Measurements from ENCODE around the gene ATP6V0D1. TPM values are rescaled to one million over a fixed set of nuclear protein-coding genes. Genes with fewer than 3 reads are reported as not detected.

The ATP6V0D1 gene
- polyA plus RNA-seq, 1 donor from 2014 or later, result 188 TPM

GRCh38 chr16:67466581-67466980, 14.4 kb downstream of the ATP6V0D1 start:
- Histone ChIP-seq H3K27me3 (ENCODE audit: insufficient read depth, low read depth, low read length) (no peaks in the 10 kb centered on the region), H3K9me2 (ENCODE audit: insufficient read depth, low read length) (no peaks in the 10 kb centered on the region), H3K4me3 (ENCODE audit: low read length) (no peak overlapping the region), H3K9ac (ENCODE audit: low read length) (no peak overlapping the region), H3K27ac (ENCODE audit: low read length) (no peak overlapping the region), H3K4me2 (ENCODE audit: low read length) (no peak overlapping the region), H2AFZ (ENCODE audit: low read depth, low read length) (no peak overlapping the region), H3K36me3 (ENCODE audit: insufficient read depth, low read length) (no peaks in the 10 kb centered on the region), H3K9me3 (ENCODE audit: low read length) (no peaks in the 10 kb centered on the region), H3K79me2 (replicated peaks; ENCODE audit: insufficient read depth, low read length) (peaks cover 11% of the 10 kb centered on the region), H3F3A (ENCODE audit: insufficient read depth, low read length, poor library complexity, severe bottlenecking) (no peaks in the 10 kb centered on the region), H4K20me1 (ENCODE audit: insufficient read depth) (no peaks in the 10 kb centered on the region)
- no peak for TF ChIP-seq SMC3 (conservative IDR thresholded peaks at IDR 0.05; ENCODE audit: poor library complexity)
- no peak for TF ChIP-seq EZH2 (IDR thresholded peaks at IDR 0.05; ENCODE audit: borderline replicate concordance, insufficient read depth, low read length, poor library complexity, severe bottlenecking)
- TF ChIP-seq MXI1 (conservative IDR thresholded peaks at IDR 0.05; ENCODE audit: poor library complexity, severe bottlenecking), result no peak
- no peak for TF ChIP-seq RAD21 (conservative IDR thresholded peaks at IDR 0.05)

DNA sequence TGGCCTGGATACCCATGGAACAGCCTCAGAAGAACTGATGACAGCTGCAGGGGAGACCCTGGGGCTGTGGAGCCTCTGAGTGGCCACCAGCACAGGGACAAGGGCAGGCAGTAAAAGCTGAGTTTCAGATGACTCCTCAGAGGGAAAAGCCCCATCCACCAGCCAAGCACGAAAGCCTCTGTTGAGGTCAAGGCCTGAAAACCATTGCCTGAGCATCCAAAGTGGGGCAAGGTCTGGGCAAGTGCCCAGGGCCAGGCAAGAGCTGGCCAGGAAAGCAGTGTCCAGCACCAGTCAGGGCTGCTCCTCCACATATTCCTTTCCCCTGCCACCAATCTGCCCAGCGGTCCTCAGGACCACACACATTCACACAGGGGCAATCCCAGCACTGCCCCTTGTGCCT, 16.4 kb downstream of the ATP6V0D1 start:
- Histone ChIP-seq H2AFZ (ENCODE audit: low read depth, low read length) (no peak overlapping the region), H3K9me2 (ENCODE audit: insufficient read depth, low read length) (no peaks in the 10 kb centered on the region), H3K4me2 (ENCODE audit: low read length) (no peak overlapping the region), H3K9ac (ENCODE audit: low read length) (no peak overlapping the region), H3F3A (ENCODE audit: insufficient read depth, low read length, poor library complexity, severe bottlenecking) (no peaks in the 10 kb centered on the region), H3K4me3 (ENCODE audit: low read length) (no peak overlapping the region), H3K36me3 (ENCODE audit: insufficient read depth, low read length) (no peaks in the 10 kb centered on the region), H3K9me3 (ENCODE audit: low read length) (no peaks in the 10 kb centered on the region), H3K79me2 (replicated peaks; ENCODE audit: insufficient read depth, low read length) (peaks cover 10% of the 10 kb centered on the region), H3K27ac (ENCODE audit: low read length) (no peak overlapping the region), H4K20me1 (ENCODE audit: insufficient read depth) (no peaks in the 10 kb centered on the region), H3K27me3 (ENCODE audit: insufficient read depth, low read depth, low read length) (no peaks in the 10 kb centered on the region)
- TF ChIP-seq MXI1 (conservative IDR thresholded peaks at IDR 0.05; ENCODE audit: poor library complexity, severe bottlenecking), result no peak
- TF ChIP-seq RAD21 (conservative IDR thresholded peaks at IDR 0.05), result no peak
- TF ChIP-seq, protein P1, sequence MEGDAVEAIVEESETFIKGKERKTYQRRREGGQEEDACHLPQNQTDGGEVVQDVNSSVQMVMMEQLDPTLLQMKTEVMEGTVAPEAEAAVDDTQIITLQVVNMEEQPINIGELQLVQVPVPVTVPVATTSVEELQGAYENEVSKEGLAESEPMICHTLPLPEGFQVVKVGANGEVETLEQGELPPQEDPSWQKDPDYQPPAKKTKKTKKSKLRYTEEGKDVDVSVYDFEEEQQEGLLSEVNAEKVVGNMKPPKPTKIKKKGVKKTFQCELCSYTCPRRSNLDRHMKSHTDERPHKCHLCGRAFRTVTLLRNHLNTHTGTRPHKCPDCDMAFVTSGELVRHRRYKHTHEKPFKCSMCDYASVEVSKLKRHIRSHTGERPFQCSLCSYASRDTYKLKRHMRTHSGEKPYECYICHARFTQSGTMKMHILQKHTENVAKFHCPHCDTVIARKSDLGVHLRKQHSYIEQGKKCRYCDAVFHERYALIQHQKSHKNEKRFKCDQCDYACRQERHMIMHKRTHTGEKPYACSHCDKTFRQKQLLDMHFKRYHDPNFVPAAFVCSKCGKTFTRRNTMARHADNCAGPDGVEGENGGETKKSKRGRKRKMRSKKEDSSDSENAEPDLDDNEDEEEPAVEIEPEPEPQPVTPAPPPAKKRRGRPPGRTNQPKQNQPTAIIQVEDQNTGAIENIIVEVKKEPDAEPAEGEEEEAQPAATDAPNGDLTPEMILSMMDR (IDR thresholded peaks at IDR 0.05; ENCODE audit: poor library complexity, severe bottlenecking), result no peak
- TF ChIP-seq SMC3 (conservative IDR thresholded peaks at IDR 0.05; ENCODE audit: poor library complexity), result no peak
- TF ChIP-seq TAF1 (IDR thresholded peaks at IDR 0.05; ENCODE audit: low read depth), result no peak
- TF ChIP-seq, protein P2, sequence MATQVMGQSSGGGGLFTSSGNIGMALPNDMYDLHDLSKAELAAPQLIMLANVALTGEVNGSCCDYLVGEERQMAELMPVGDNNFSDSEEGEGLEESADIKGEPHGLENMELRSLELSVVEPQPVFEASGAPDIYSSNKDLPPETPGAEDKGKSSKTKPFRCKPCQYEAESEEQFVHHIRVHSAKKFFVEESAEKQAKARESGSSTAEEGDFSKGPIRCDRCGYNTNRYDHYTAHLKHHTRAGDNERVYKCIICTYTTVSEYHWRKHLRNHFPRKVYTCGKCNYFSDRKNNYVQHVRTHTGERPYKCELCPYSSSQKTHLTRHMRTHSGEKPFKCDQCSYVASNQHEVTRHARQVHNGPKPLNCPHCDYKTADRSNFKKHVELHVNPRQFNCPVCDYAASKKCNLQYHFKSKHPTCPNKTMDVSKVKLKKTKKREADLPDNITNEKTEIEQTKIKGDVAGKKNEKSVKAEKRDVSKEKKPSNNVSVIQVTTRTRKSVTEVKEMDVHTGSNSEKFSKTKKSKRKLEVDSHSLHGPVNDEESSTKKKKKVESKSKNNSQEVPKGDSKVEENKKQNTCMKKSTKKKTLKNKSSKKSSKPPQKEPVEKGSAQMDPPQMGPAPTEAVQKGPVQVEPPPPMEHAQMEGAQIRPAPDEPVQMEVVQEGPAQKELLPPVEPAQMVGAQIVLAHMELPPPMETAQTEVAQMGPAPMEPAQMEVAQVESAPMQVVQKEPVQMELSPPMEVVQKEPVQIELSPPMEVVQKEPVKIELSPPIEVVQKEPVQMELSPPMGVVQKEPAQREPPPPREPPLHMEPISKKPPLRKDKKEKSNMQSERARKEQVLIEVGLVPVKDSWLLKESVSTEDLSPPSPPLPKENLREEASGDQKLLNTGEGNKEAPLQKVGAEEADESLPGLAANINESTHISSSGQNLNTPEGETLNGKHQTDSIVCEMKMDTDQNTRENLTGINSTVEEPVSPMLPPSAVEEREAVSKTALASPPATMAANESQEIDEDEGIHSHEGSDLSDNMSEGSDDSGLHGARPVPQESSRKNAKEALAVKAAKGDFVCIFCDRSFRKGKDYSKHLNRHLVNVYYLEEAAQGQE (IDR thresholded peaks at IDR 0.05; ENCODE audit: borderline replicate concordance), result no peak
- no peak for TF ChIP-seq POLR2AphosphoS5 (IDR thresholded peaks at IDR 0.05)
- TF ChIP-seq EZH2 (IDR thresholded peaks at IDR 0.05; ENCODE audit: borderline replicate concordance, insufficient read depth, low read length, poor library complexity, severe bottlenecking), result no peak
- TF ChIP-seq EP300 (conservative IDR thresholded peaks at IDR 0.05; ENCODE audit: poor library complexity, severe bottlenecking), result no peak
